HG03196 (cell line): ENCODE data around the gene RNLS.
"Not testable (repeated sequence)": the region's sequence is repeated elsewhere in the genome, so short reads cannot be mapped to it uniquely, and the experiment has no call there.

ENCODE experiments used
- ATAC-seq: cut with Tn5 transposase; IDR thresholded peaks from one replicate; pipeline ENCODE4 v1.9.1; 2021; ENCODE audit not compliant: unreplicated experiment

Gene RNLS

GRCh38 chr10:88309365-88309764 is 273.8 kb downstream of the RNLS start:
- ATAC-seq: no peak

GRCh38 chr10:88308361-88308760 is 274.8 kb downstream of the RNLS start:
- ATAC-seq: not testable (repeated sequence)

- no peak for ATAC-seq
These were observed 283.3 kb downstream of the RNLS start for GRCh38 chr10:88299787-88300186.

GRCh38 chr10:88297103-88297502 is 286.0 kb downstream of the RNLS start:
- no peak for ATAC-seq

GRCh38 chr10:88293651-88294230 is 289.4 kb downstream of the RNLS start:
- no peak for ATAC-seq

GRCh38 chr10:88293073-88293472 is 290.0 kb downstream of the RNLS start:
- no peak for ATAC-seq

GRCh38 chr10:88292185-88292514 is 291.0 kb downstream of the RNLS start:
- ATAC-seq: no peak

- ATAC-seq: no peak
These were observed 291.6 kb downstream of the RNLS start for GRCh38 chr10:88291289-88292184.

- ATAC-seq: no peak
These were observed 293.8 kb downstream of the RNLS start for GRCh38 chr10:88289342-88289741.

- ATAC-seq: peak; percentile 62
These were observed 294.6 kb downstream of the RNLS start for GRCh38 chr10:88288320-88289059.

GRCh38 chr10:88286030-88286429 is 297.1 kb downstream of the RNLS start:
- no peak for ATAC-seq

- no peak for ATAC-seq
These were observed 301.3 kb downstream of the RNLS start for GRCh38 chr10:88281592-88282347.

GRCh38 chr10:88280518-88280917 is 302.6 kb downstream of the RNLS start:
- no peak for ATAC-seq

- ATAC-seq: no peak
These were observed 304.2 kb downstream of the RNLS start for GRCh38 chr10:88278912-88279311.

- ATAC-seq: not testable (repeated sequence)
These were observed 306.2 kb downstream of the RNLS start for GRCh38 chr10:88276945-88277344.

GRCh38 chr10:88274286-88274685 is 308.8 kb downstream of the RNLS start:
- ATAC-seq: no peak

GRCh38 chr10:88273567-88273966 is 309.6 kb downstream of the RNLS start:
- ATAC-seq: no peak

- peak; percentile 24 for ATAC-seq
These were observed 311.2 kb downstream of the RNLS start for GRCh38 chr10:88271761-88272543.

GRCh38 chr10:88270871-88271713 is 312.0 kb downstream of the RNLS start:
- peak; percentile 88 for ATAC-seq
